GM18870 (cell line): ENCODE results near the gene DIRAS3.
"Not testable (repeated sequence)": the region's sequence is repeated elsewhere in the genome, so short reads cannot be mapped to it uniquely, and the experiment has no call there.

Source experiments
- ATAC-seq: cut with Tn5 transposase; IDR thresholded peaks from one replicate; pipeline ENCODE4 v1.9.1; 2021; ENCODE audit warnings: moderate library complexity; ENCODE audit not compliant: unreplicated experiment

DIRAS3 gene

GRCh38 chr1:68049941-68050878, at the start of gene DIRAS3:
Gene DIRAS3, minus strand, starts transcription at chr1:68050627. Its CDS starts 3,330 bp downstream, at chr1:68047297.
- no peak for ATAC-seq

GRCh38 chr1:68093737-68094136, 43.3 kb upstream of the DIRAS3 start:
- ATAC-seq = no peak

- ATAC-seq = no peak
These were observed 36.8 kb upstream of the DIRAS3 start for GRCh38 chr1:68087184-68087583.

- ATAC-seq = no peak
These were observed 35.3 kb upstream of the DIRAS3 start for GRCh38 chr1:68085752-68086151.

GRCh38 chr1:68083686-68084085, 33.3 kb upstream of the DIRAS3 start:
- ATAC-seq = no peak

GRCh38 chr1:68081775-68082283, 31.4 kb upstream of the DIRAS3 start:
- ATAC-seq = no peak

- ATAC-seq = no peak
These were observed 28.2 kb upstream of the DIRAS3 start for GRCh38 chr1:68078647-68079046.

- ATAC-seq = no peak
These were observed 24.0 kb upstream of the DIRAS3 start for GRCh38 chr1:68074472-68074871.

- ATAC-seq = no peak
These were observed 15.3 kb upstream of the DIRAS3 start for GRCh38 chr1:68065766-68066165.

GRCh38 chr1:68058053-68058452, 7.6 kb upstream of the DIRAS3 start:
- not testable (repeated sequence) for ATAC-seq

GRCh38 chr1:68057564-68057963, 7.1 kb upstream of the DIRAS3 start:
- no peak for ATAC-seq

GRCh38 chr1:68057050-68057449, 6.6 kb upstream of the DIRAS3 start:
- ATAC-seq = no peak

- no peak for ATAC-seq
These were observed 1.0 kb upstream of the DIRAS3 start for GRCh38 chr1:68051475-68051874.

GRCh38 chr1:68047659-68048026, 2.8 kb downstream of the DIRAS3 start:
- no peak for ATAC-seq

- no peak for ATAC-seq
These were observed 3.4 kb downstream of the DIRAS3 start for GRCh38 chr1:68046885-68047658.

- ATAC-seq = no peak
These were observed 4.0 kb downstream of the DIRAS3 start for GRCh38 chr1:68046423-68046822.

GRCh38 chr1:68045511-68046180, 4.8 kb downstream of the DIRAS3 start:
- ATAC-seq = no peak

GRCh38 chr1:68043443-68044090, 6.9 kb downstream of the DIRAS3 start:
- no peak for ATAC-seq

- no peak for ATAC-seq
These were observed 13.5 kb downstream of the DIRAS3 start for GRCh38 chr1:68036946-68037345.

GRCh38 chr1:68029444-68029843, 21.0 kb downstream of the DIRAS3 start:
- ATAC-seq = no peak

GRCh38 chr1:68028566-68028965, 21.9 kb downstream of the DIRAS3 start:
- ATAC-seq = no peak
